Aorta (tissue), 5 donors: ENCODE data around the gene PTPRG. TPM values are rescaled to one million over a fixed set of nuclear protein-coding genes. Genes with fewer than 3 reads are reported as not detected.

Experiments used
- ATAC-seq: fragments of 200-7000 bp; cut with Tn5 transposase; one replicate; pipeline ENCODE4 v1.9.1; 2022; ENCODE audit warnings: moderate library complexity; ENCODE audit not compliant: low FRiP score
- DNase-seq, 2 donors: peaks; one replicate each; pipeline ENCODE4 v3.0.0-alpha.2; 2020
- H3K27ac ChIP-seq, 2 donors: one replicate each; pipeline ENCODE4 v1.5.1; 2013; ENCODE audit warnings: low read length in 2 of 2, mild to moderate bottlenecking in 2 of 2, moderate library complexity in 2 of 2, control low read depth in 1 of 2, inconsistent platforms in 1 of 2, low read depth in 1 of 2
- H3K27me3 ChIP-seq, 2 donors: one replicate each; pipeline ENCODE4 v1.6.1; 2013; ENCODE audit warnings: control low read depth in 1 of 2, low read length in 1 of 2, mild to moderate bottlenecking in 1 of 2, moderate library complexity in 1 of 2; ENCODE audit not compliant: insufficient read depth in 2 of 2, control insufficient read depth in 1 of 2
- H3K36me3 ChIP-seq, 2 donors: one replicate each; pipeline ENCODE4 v1.6.1; 2013; ENCODE audit warnings: control low read depth in 1 of 2, low read length in 1 of 2, mild to moderate bottlenecking in 1 of 2; ENCODE audit not compliant: insufficient read depth in 2 of 2, control insufficient read depth in 1 of 2
- H3K4me1 ChIP-seq, 2 donors: one replicate each; pipeline ENCODE4 v1.6.1; 2013; ENCODE audit warnings: low read length in 2 of 2, control low read depth in 1 of 2, mild to moderate bottlenecking in 1 of 2, moderate library complexity in 1 of 2; ENCODE audit not compliant: insufficient read depth in 2 of 2, control insufficient read depth in 1 of 2
- H3K4me3 ChIP-seq, 2 donors: one replicate each; pipeline ENCODE4 v1.5.1; 2013; ENCODE audit warnings: low read length in 2 of 2, control low read depth in 1 of 2, mild to moderate bottlenecking in 1 of 2
- H3K9me3 ChIP-seq: one replicate; pipeline ENCODE4 v1.6.1; 2013; ENCODE audit warnings: mild to moderate bottlenecking, low read length; ENCODE audit not compliant: control insufficient read depth
- WGBS, 2 donors: extraction: QIAGEN DNeasy Blood & Tissue Kit; methylation state at CpG; one replicate each; pipeline ENCODE4 v1.1.7; 2013; 5-methylcytosine and 5-hydroxymethylcytosine counted together
- intact Hi-C, 2 donors: fragments of 100-400 bp; cut with DNase I; formaldehyde crosslinking; loops; one replicate each; pipeline versions ENCODE4 v1.14.2 to v1.15.0; 2022
- polyA plus RNA-seq, 2 donors: library from polyadenylated mRNA; stranded (reverse); fragments of 200-250 nt; gene quantifications; one replicate each; pipeline ENCODE4 v1.2.3, GENCODE V29; 2013
- total RNA-seq, 2 donors: library from RNA; stranded (reverse); fragmentation: NEBNext Ultra II Directional; extraction: Animal tissue kit (Norgen Biotek cat#: 25700); gene quantifications; one replicate each; pipeline ENCODE4 v1.2.1, GENCODE V29; 2021
- donor health status: healthy with polysubstance abuse.
- donor health status: Bipolar disorder and iron deficiency.
- donor health status: DM: no; HTN: no; CAD: no.
- donor health status: DM: no; HTN: no; CAD: no.
- donor health status: DM: yes; HTN: yes; CAD: no.

PTPRG gene
- total and polyA plus RNA-seq, 4 donors, result 5.3 to 150 (median 52.4) TPM

GRCh38 chr3:61924991-61925390 is 363.6 kb downstream of the PTPRG start:
- no peaks in the 10 kb centered on the region for H3K27me3 ChIP-seq
- intact Hi-C loops, result loop anchor here (5.0 to 10.0 kb wide), 2 partner anchors 50 to 363 kb away; partner anchors contain the start of gene PTPRG (in 2 of the 2)
- 96% methylated on average over 2 of the region's 2 CpGs for WGBS, 2 donors
- no peaks in the 10 kb centered on the region for H3K36me3 ChIP-seq
- H3K4me1 ChIP-seq, result peaks cover 11 to 19% of the 10 kb centered on the region in 2 donors
- DNase-seq (no peak), ATAC-seq (no peak)
- H3K4me3 ChIP-seq, result no peak overlapping the region
- peak overlapping the region in 1 of 2 donors; percentile 33 for H3K27ac ChIP-seq
- H3K9me3 ChIP-seq, result no peaks in the 10 kb centered on the region

- ATAC-seq (peak; percentile 49), DNase-seq (peak in 1 of 2 donors; percentile 70)
- peak overlapping the region; percentile 29 to 58 for H3K27ac ChIP-seq
- peaks cover 11 to 19% of the 10 kb centered on the region in 2 donors for H3K4me1 ChIP-seq
- H3K27me3 ChIP-seq, result no peaks in the 10 kb centered on the region
- H3K4me3 ChIP-seq, result no peak overlapping the region
- H3K36me3 ChIP-seq, result no peaks in the 10 kb centered on the region
- 7 to 19% methylated on average over 5 of the region's 5 CpGs for WGBS, 2 donors
- no peaks in the 10 kb centered on the region for H3K9me3 ChIP-seq
- intact Hi-C loops, result loop anchor here (5.0 to 10.0 kb wide), 2 partner anchors 51 to 363 kb away; partner anchors contain the start of gene PTPRG (in 2 of the 2)
Observed at GRCh38 chr3:61925721-61926120, 364.4 kb downstream of the PTPRG start.

- Histone ChIP-seq H3K4me1 (peaks cover 11 to 19% of the 10 kb centered on the region in 2 donors), H3K36me3 (no peaks in the 10 kb centered on the region), H3K4me3 (no peak overlapping the region), H3K27ac (peak overlapping the region; percentile 33 to 88), H3K27me3 (no peaks in the 10 kb centered on the region), H3K9me3 (no peaks in the 10 kb centered on the region)
- WGBS, 2 donors, result 3 to 4% methylated on average over 3 of the region's 3 CpGs
- intact Hi-C loops, result loop anchor here (5.0 to 10.0 kb wide), 2 partner anchors 52 to 365 kb away; partner anchors contain the start of gene PTPRG (in 2 of the 2)
- DNase-seq (no peak), ATAC-seq (no peak)
Observed at GRCh38 chr3:61926923-61927322, 365.6 kb downstream of the PTPRG start.

- Histone ChIP-seq H3K4me3 (no peak overlapping the region), H3K36me3 (no peaks in the 10 kb centered on the region), H3K9me3 (no peaks in the 10 kb centered on the region), H3K27ac (peak overlapping the region; percentile 33 to 88), H3K4me1 (peaks cover 11 to 19% of the 10 kb centered on the region in 2 donors), H3K27me3 (no peaks in the 10 kb centered on the region)
- DNase-seq (peak; percentile 87), ATAC-seq (peak; percentile 83)
- WGBS, 2 donors, result 0 to 5% methylated on average over 3 of the region's 3 CpGs
- intact Hi-C loops, result loop anchor here (5.0 to 10.0 kb wide), 2 partner anchors 53 to 365 kb away; partner anchors contain the start of gene PTPRG (in 2 of the 2)
Observed at GRCh38 chr3:61927332-61927731, 366.0 kb downstream of the PTPRG start.

GRCh38 chr3:61928039-61928438 is 366.7 kb downstream of the PTPRG start:
- ATAC-seq, result peak; percentile 53
- intact Hi-C loops, result loop anchor here (5.0 to 10.0 kb wide), 2 partner anchors 53 to 366 kb away; partner anchors contain the start of gene PTPRG (in 2 of the 2)

GRCh38 chr3:61928776-61929314 is 367.5 kb downstream of the PTPRG start:
- ATAC-seq, result no peak

More at GRCh38 chr3:61928039-61928438, 366.7 kb downstream of the PTPRG start:
- Histone ChIP-seq H3K4me3 (no peak overlapping the region), H3K4me1 (peaks cover 11 to 22% of the 10 kb centered on the region in 2 donors), H3K36me3 (no peaks in the 10 kb centered on the region), H3K27me3 (no peaks in the 10 kb centered on the region), H3K9me3 (no peaks in the 10 kb centered on the region), H3K27ac (peak overlapping the region in 1 of 2 donors; percentile 88)
- WGBS, 2 donors, result 45 to 59% methylated on average over 3 of the region's 3 CpGs
- no peak for DNase-seq

GRCh38 chr3:61929617-61930016 is 368.2 kb downstream of the PTPRG start:
- no peak for DNase-seq
- Histone ChIP-seq H3K27ac (no peak overlapping the region), H3K4me1 (peaks cover 11 to 19% of the 10 kb centered on the region in 2 donors), H3K9me3 (no peaks in the 10 kb centered on the region), H3K4me3 (no peak overlapping the region), H3K27me3 (no peaks in the 10 kb centered on the region), H3K36me3 (no peaks in the 10 kb centered on the region)
- no peak for ATAC-seq
- intact Hi-C loops, result loop anchor here (5.0 to 10.0 kb wide), 2 partner anchors 55 to 367 kb away; partner anchors contain the start of gene PTPRG (in 2 of the 2)
- 94% methylated on average over 8 of the region's 8 CpGs for WGBS, 2 donors

More at GRCh38 chr3:61928776-61929314, 367.5 kb downstream of the PTPRG start:
- 35 to 44% methylated on average over 4 of the region's 4 CpGs for WGBS, 2 donors
- Histone ChIP-seq H3K36me3 (no peaks in the 10 kb centered on the region), H3K27me3 (no peaks in the 10 kb centered on the region), H3K9me3 (no peaks in the 10 kb centered on the region), H3K27ac (peak overlapping the region in 1 of 2 donors; percentile 67), H3K4me1 (peaks cover 11 to 22% of the 10 kb centered on the region in 2 donors), H3K4me3 (no peak overlapping the region)
- DNase-seq, result no peak
- intact Hi-C loops, result loop anchor here (5.0 to 10.0 kb wide), 2 partner anchors 54 to 367 kb away; partner anchors contain the start of gene PTPRG (in 2 of the 2)

GRCh38 chr3:61932499-61932898 is 371.1 kb downstream of the PTPRG start:
- H3K9me3 ChIP-seq, result no peaks in the 10 kb centered on the region
- H3K4me3 ChIP-seq, result no peak overlapping the region
- no peak overlapping the region for H3K27ac ChIP-seq
- no peaks in the 10 kb centered on the region for H3K27me3 ChIP-seq
- ATAC-seq (no peak), DNase-seq (no peak)
- 97% methylated on average over 6 of the region's 6 CpGs for WGBS, 2 donors
- H3K4me1 ChIP-seq, result peaks cover 9 to 11% of the 10 kb centered on the region in 2 donors
- intact Hi-C loops, result no loop called here
- no peaks in the 10 kb centered on the region for H3K36me3 ChIP-seq
